Epidermal melanocyte (primary cell): ENCODE data around the gene ZC3H8.

ENCODE experiments used
- DNase-seq: peaks from one replicate; pipeline ENCODE4 v3.0.0; 2011; ENCODE audit warnings: low spot score; ENCODE audit not compliant: insufficient read length

Gene ZC3H8

DNA sequence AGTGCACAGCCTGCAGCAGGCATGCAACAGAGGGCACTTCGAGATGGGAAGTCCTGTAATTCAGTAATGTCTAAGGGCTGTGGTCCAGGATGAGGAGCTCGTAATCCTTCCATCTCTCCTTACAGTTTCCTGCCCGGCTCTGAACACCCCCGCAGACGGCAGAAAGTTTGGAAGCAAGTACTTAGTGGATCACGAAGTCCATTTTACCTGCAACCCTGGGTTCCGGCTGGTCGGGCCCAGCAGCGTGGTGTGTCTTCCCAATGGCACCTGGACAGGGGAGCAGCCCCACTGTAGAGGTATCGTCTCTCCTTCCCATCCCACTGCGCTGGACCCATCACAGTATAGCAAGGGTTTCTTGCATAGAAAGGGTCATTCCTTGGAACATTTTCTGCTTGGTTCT is 90.0 kb downstream of the ZC3H8 start:
- no peak for DNase-seq

DNA sequence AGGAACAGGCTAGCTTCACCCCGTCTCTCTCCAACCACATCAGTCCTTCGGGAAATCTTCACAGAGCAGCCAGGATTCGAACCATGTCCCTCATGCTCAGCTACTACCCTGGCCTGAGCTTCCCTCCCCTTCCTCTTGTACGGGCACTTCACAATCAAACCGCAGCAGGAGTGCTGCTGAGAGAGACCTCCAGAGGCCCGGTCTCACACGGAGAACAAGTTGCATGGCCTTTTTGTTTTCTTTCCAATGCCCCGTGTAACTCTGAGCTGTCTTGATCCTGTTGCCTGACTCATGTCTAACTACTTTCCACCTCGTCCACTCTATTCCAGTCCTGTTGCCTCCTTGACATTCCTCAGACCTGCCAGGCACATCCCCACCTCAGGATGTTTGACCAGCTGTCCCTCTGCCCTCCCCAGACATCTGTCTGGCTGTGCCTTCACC is 91.3 kb downstream of the ZC3H8 start:
- DNase-seq = no peak

DNA sequence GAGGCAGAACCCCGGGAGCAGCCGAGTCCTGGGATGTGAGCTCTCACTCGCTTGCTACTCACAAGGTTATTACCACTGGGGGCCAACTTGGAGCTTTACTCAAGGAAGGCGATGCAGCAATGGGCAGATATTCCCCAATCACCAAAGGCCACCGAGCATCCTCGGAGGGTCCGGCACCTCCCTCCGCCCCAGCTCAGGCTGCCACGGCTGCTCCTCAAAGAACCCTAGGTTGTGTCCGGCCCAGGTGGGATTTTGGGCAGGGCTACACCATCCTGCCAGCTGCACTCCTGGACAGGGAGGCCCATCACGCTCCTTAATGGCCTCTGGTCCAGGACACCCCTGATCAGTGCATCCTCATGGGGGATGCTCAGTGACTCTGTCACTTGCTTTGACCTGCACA is 91.9 kb downstream of the ZC3H8 start:
- no peak for DNase-seq

DNA sequence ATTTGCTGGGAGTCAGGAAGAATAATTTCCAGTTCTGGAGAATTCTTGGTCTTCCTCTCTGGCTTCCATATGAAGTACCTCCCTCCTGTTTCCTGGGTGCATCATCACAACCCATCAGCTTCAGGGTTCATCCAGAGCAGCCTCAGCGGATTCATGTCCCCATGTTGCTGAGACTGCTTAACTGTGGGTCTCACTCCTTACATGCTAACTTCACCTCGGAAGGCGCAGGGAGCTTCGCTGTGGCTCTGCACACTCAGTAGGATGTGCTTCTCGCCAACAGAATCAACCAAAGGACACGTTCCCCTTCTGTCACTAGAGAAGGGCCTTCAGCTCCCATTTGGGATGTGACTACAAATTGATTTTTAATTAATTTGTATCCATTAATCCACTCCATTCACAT is 92.5 kb downstream of the ZC3H8 start:
- DNase-seq = no peak
